ENCODE measurements around the gene FOXM1.

FOXM1 gene

GRCh38 chr12:2836574-2836973 lies 40.4 kb downstream of the FOXM1 start:
- DNase-seq (ENCODE audit: low spot score): no peak

GRCh38 chr12:2835691-2836403 lies 41.1 kb downstream of the FOXM1 start:
- DNase-seq (ENCODE audit: low spot score): peak; percentile 38

GRCh38 chr12:2834581-2835491 lies 42.1 kb downstream of the FOXM1 start, which contains the start of gene NRIP2:
NRIP2 (minus strand) TSS chr12:2835035; CDS start chr12:2834983, 52 bp downstream.
- no peak for DNase-seq (ENCODE audit: low spot score)

DNA sequence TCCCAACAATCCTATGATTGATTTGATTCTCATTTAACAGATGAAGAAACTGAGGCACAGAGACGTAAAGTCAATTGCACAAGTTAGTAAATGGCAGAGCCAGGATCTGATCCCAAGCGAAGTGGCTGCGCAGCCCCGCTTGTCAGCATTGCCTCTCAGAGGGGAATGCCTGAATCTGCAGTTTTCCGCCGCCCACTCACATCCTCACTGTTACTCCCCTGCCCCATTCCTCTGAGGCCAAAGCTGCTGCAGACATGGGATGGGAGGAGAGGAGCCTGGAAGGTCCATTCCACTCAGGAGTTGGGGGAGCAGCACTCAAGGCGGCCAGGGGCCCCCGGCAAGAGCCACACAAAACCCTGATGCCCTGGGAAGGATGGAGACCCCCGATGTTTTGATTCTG lies 43.2 kb downstream of the FOXM1 start:
- DNase-seq (ENCODE audit: low spot score): no peak

- DNase-seq (ENCODE audit: low spot score): no peak
Measured at GRCh38 chr12:2833327-2833726, 43.6 kb downstream of the FOXM1 start.

- no peak for DNase-seq (ENCODE audit: low spot score)
Measured at GRCh38 chr12:2832550-2833127, 44.3 kb downstream of the FOXM1 start.

DNA sequence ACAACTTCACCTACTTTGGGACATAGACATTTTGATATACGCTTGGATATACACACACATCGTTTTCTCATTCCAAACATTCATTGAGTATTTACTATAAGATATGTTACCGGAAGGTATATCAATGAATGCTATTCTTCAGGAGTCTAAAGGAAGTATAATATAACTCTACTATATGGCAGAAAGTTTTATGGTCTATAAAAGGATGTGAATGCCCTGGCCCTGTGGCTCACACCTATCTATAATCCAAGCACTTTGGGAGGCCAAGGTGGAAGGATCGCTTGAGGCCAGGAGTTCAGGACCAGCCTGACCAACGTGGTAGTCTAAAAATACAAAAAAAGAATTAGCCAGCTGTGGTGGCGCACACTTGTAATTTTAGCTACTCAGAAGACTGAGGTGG lies 47.7 kb downstream of the FOXM1 start:
- no peak for DNase-seq (ENCODE audit: low spot score)

GRCh38 chr12:2826721-2827515 lies 50.1 kb downstream of the FOXM1 start:
- DNase-seq (ENCODE audit: low spot score): no peak

- no peak for DNase-seq (ENCODE audit: low spot score)
Measured at GRCh38 chr12:2826036-2826435, 50.9 kb downstream of the FOXM1 start.

DNA sequence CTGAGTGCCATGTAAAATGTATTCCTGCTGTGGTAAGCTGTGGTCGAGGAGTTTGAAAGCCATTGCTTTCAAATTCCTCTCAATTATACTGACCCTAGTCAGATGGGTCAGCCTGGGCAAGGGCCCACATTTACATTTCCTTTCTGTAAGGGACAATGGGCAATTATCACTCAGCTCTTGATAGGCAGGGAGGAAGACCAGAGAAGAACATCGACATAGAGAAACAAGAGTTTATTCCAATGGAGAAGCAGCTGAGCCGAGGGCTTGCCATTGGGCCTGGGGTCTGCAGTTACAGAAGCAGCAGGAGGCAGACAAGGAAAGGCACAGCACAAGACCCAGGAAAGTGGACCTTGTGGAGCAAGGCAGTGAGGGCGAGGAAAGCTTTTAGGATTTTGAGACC lies 51.8 kb downstream of the FOXM1 start:
- DNase-seq (ENCODE audit: low spot score): no peak

DNA sequence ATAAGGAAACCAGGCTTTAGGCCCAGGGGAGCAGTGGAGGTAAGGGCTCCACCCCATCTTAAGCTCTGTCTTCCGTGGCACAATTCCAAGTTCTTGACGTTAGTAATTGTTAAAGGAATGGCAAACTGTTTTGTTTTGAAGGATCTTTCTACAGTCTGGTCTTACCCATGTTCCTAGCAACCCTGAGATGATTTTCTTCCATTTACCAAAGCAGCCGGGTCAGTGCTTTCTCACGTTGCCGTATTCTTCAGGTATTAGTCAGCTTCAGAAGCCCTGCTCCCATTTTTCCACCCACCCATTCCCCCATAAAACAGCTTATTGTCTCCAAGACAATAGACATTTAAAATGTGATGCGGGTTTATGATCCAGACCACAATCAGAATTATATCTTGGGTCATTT lies 52.4 kb downstream of the FOXM1 start:
- DNase-seq (ENCODE audit: low spot score): no peak

DNA sequence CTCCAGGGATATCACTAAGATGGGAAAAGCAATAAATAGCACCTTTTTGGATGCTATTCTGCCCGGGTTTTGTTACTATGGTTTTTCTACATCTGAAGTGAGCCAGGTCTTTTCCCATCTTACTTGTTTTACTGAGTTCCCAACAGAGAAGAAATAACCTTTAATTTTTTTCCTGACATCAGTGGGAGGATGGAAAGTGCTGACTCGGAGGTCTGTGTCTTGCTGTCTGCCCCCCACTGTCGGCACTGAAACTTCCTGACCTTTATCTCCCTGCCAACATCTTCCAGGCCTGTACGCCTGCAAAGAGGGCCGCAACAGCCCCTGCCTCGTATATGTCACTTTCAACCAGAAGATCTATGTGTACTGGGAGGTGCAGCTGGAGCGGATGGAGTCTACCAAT lies 53.5 kb downstream of the FOXM1 start:
- no peak for DNase-seq (ENCODE audit: low spot score)

DNA sequence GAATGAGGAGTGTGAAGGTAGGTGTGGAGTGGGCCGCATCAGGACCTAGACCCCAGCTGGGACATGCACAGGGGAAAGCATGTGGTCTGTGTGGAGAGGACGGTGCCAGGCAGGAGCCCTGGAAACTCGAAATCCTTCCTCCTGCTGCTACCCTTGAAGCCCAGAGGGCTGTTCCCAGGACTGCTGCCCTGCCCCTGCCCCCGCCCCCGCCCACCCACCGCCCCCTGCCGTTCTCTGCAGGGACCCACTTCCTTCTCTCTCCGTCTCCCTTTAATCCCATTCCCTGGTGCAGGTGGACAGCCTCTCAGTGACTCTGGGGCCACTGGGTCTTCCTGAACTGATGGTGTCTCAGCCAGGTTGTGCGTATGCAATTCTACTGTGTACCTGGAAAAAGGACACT lies 56.5 kb downstream of the FOXM1 start:
- no peak for DNase-seq (ENCODE audit: low spot score)

GRCh38 chr12:2819810-2820209 lies 57.2 kb downstream of the FOXM1 start:
- DNase-seq (ENCODE audit: low spot score): no peak

- peak; percentile 92 for DNase-seq (ENCODE audit: low spot score)
Measured at GRCh38 chr12:2813214-2814185, 63.5 kb downstream of the FOXM1 start.

GRCh38 chr12:2812290-2813213 lies 64.4 kb downstream of the FOXM1 start, which contains the start of gene ITFG2:
ITFG2 (plus strand) TSS chr12:2812668; CDS start chr12:2812761, 93 bp downstream.
- DNase-seq (ENCODE audit: low spot score): peak; percentile 100

- DNase-seq (ENCODE audit: low spot score): peak; percentile 26
Measured at GRCh38 chr12:2811801-2812200, 65.2 kb downstream of the FOXM1 start.

All from NAMALWA (cell line).